M059J (cell line): ENCODE measurements around the gene CPPED1. TPM values are rescaled to one million over a fixed set of nuclear protein-coding genes. Genes with fewer than 3 reads are reported as not detected.
A peak's percentile ranks its signal among the peaks of the same experiment; 100 is the strongest.

Experiments
- DNase-seq: peaks from one replicate; pipeline ENCODE4 v3.0.0-alpha.2; 2012; ENCODE audit warnings: low read depth
- total RNA-seq: library from RNA; depleted of rRNA; stranded (reverse); fragments of >200 nt; shearing (Covaris generic); gene quantifications from 2 replicates; pipeline ENCODE4 v1.2.3, GENCODE V29; 2014

The CPPED1 gene
- total RNA-seq, 1 experiment from 2014 or later = 40.5 TPM

DNA sequence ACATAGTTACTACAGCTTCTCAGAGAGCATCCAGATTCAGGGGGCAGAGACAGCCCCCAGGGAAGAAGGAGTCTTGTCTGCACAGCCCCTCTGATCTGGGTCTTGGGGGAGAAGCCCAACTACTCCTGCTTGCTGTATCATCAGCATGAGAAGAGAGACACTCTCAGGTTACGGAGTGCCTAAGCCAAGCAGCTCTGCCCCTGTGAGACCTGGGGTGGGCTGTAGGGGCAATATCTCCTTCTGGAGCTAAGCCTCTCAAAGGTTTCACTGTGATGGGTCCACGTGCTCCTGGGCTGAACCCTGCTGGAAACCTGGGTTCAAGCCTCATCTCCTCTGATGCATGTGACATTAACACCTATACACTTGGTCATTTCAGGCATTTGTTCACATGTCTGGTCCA lies 123.2 kb downstream of the CPPED1 start:
- DNase-seq = no peak

DNA sequence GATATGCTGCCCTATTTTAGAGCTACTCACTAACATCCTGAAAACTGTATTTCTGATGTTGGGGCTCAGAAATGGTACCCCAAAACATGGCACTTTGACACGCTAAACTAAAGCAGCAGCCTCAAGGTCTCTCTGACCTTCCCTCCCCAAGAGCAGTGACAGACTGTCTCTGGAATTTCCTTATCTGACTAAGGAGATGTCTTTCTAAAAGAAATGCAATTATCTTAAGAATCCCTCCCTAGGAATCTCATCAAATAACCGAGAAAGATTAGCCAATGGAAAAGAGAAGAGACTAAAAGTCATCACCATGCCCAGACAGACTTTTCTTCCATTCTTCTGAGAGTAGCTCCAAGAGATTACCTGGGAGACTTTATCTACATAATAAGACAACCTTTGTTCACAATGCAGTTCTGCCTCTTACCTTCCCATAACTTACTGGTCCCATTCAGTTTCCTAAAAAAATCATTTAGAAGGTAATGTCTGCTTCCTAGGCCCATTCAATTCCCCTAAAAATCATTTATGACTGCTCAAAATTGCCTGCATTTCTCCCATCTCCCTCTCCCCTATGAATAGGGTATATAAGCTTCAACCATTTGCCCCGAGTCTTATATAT lies 123.9 kb downstream of the CPPED1 start:
- DNase-seq = peak; percentile 72

DNA sequence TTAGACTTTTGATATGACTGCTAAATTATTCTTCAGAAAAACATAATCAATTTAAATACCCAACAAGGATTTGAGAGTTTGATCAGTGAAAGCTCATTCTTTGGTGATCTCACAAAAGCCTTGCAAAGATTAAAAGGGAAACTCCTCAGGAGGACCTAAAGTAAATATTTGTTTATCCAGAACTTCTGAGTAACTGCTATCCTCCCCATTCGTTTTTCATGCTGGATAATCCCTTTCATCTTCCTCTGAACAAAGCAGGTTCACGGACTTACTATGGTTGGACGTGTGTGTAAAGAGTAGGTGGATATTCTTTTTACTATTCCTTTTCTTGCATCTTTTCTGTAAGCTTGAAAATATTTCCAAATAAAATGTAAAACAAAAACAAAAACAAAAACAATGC lies 124.7 kb downstream of the CPPED1 start:
- no peak for DNase-seq

DNA sequence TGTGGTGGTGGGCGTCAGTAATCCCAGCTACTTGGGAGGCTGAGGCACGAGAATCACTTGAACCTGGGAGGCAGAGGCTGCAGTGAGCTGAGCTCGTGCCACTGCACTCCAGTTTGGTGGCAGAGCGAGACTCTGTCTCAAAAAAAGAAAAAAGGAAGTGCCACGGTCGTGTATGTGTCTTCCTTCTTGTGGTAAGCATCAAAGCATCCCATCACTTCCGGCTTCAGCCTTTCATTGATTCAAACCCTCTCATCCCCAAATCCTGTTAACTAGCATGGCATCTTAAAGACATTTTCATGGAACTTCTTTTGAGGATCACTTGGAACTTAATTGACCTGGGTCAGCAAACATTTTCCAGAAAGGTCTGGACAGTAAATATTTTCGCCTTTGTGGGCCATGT lies 126.2 kb downstream of the CPPED1 start:
- DNase-seq = no peak

DNA sequence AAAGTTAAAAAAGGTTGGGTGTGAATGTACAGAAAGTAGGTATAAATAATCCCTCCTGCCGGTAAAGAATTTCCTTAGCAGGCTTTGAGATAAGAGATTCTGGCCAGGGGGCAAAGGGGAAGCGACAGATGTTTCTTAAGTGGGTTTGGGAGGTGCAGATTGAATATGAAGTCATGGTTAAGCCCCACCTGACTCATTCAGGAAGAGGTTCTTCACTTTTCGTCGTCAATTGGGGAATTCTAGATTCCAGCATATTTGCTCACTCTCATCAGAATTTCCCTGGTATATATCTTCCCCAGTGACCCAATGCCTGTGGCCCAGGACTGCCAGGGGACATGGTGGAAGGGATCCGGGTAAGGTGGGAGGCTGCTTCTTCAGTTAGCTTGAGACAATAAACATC lies 127.8 kb downstream of the CPPED1 start:
- DNase-seq = peak; percentile 85

DNA sequence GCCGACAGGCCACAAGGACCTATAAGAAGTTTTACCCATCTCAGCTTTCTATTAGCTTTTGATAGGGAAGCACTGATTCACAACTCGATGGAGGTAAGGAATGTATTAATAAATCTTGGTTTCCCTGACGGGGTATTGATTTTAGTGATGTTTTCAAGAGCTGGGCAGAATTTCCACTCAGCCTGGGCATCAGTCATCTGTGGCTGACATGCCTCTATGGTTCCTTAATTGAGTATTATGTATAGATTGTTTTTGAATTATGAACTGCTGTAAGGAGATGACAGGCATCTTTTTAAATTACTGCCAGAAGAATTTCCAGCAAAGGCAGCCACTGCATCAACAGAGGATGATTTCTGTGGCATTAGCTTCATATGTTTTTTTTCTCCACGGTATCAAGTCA lies 128.6 kb downstream of the CPPED1 start:
- DNase-seq = no peak

DNA sequence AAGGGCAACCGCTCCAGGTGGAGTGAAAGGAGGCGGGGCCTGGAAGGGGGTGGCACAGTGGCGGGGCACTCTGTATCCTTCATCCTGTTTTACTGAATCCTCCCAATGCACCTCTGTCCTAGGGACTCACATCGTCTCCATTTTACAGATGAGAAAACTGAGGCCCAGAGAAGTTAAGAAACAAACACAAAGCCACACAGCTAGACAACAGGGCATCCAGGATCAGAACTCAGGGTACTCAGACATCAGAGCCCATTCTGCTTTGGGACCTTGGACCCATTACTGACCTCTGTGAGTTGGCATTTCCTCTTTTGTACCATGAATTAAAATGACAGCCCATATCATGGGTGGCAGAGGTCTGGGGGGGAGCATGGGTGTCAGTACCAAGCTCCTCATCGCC lies 129.2 kb downstream of the CPPED1 start:
- DNase-seq = no peak

DNA sequence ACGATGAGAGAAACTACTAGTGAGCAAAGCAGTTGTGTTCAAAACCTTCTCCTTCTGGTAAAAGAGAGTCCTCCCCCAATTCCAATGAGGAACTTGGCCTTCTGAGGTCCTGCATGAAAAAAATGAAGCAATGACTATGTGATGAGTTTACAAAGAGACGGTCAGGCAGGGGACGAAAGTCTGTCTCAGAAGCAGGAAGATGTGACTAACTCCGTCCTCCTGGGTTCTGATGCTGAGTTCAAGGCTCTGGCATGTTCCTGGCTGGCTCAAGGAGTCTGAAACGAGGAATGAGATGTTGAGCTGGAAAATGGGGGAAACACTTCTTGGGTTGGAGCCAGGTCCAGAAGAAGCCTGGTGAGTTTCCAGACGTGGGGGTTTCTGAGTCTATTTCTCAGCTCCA lies 129.6 kb downstream of the CPPED1 start:
- DNase-seq = peak; percentile 81

DNA sequence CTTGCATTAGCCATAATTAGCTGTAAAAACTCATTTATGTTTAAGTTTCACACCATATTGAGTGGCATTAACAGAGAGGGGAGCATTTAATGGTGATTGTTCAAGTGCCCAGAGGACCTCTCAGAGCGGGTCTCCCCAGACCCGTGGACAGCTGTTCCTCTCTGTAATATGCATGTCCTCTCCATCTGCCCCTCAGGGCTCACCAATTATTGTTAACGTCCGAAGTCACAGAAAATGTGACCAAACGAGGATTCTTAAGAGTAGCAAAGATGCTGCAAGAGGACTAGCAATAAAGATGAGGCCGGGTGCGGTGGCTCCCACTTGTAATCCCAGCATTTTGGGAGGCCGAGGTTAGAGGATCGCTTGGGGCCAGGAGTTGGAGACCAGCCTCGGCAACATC lies 130.2 kb downstream of the CPPED1 start:
- DNase-seq = no peak

DNA sequence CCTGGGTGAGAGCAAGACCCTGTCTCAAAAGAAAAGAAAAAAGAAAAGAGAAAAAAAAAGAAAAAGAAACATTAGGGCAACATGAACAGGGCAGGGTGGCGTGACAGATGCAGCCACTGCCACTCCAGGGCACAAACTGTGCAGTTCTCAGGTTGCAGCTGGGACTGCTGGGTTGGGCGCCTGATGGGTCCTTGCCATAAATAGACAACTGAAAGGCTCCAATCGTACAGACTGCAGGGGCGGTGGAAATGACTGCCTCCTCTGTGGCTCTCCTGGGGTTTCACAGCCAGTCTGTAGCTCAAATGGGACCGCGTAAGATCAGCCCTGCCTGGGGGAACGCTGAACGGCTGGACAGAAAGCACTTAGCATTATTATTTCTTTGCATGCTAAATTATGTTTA lies 130.7 kb downstream of the CPPED1 start:
- no peak for DNase-seq

DNA sequence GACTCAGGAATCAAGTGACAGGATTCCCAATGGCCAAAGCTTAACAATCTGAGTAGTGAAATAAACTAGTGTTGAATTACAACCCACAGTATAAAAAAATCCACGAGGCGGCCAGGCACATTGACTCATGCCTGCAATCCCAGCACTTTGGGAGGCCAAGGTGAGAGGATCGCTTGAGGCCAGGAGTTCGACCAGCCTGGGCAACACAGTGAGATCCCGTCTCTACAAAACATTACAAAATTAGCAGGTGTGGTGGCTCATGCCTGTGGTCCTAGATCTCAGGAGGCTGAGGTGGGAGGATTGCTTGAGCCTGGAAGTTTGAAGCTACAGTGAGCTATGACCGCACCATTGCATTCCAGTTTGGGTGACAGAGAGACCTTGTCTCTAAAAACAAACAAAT lies 133.8 kb downstream of the CPPED1 start:
- no peak for DNase-seq

DNA sequence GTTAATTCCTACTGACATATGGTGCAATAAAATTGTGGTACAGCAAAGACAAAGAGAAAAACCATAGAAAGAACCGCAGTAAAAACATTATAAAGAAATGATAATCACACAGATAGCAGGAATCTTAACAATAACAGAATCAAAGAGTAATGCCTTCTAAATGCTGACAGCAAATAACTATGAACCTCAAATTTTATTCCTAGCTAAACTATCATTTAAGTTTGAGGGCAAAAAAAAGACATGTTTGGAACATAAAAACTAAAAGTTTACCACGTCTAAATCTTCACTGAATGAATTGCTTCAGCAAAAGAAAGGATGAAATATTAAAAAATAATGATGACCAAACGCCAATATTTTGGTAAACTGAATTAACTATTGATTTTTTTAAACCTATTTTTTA lies 135.8 kb downstream of the CPPED1 start:
- no peak for DNase-seq

DNA sequence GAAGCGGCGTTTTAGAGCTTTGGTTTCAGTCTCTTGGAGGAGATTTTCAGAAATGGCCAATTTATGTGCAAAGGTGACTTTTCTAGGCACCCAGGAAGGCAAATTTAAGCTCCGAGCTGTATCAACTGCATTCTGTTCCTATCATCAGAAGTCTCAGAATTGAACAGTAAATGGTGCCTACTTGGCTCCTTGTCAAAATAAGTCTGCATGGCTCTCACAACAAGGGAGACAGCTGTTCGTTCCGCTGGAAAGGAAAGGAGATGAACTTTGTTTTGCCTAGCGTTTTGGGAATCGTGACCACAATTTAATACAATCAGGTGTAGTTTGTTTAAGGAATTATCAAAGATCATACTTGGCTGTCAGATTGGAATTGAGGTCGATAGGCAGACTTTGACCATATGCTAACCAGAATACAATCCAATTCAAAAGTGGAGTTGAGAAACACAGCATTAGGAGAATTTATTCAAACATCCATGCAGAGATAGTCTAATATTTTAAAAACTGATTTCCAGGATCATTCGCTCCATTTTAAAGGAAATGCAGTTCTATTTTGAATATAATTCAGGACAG lies 139.4 kb downstream of the CPPED1 start:
- DNase-seq = no peak

DNA sequence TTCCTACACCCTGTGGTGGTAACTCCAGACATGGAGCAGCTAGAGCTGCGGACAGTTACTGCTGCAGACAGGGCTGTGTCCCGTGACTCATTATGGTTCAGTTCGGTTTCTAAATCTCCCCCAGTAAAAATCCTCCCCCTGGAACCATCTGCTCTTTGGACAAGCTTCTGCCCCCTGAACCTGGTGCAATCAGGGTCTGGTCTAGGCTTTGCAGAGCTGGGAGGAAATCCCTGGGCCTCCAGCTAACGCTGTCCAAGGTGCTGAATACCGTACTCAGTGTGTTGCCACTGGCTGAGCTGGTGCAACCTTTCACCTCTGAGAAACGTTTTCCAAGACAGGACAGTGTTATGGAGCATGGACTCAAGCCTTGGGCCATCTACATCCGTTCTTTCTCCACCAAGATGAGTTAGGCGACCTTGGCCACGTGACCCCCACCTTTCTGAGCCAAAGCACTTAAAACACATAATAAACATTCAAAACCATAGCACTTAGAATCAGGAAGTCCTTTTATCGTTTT lies 142.0 kb downstream of the CPPED1 start:
- peak; percentile 54 for DNase-seq

DNA sequence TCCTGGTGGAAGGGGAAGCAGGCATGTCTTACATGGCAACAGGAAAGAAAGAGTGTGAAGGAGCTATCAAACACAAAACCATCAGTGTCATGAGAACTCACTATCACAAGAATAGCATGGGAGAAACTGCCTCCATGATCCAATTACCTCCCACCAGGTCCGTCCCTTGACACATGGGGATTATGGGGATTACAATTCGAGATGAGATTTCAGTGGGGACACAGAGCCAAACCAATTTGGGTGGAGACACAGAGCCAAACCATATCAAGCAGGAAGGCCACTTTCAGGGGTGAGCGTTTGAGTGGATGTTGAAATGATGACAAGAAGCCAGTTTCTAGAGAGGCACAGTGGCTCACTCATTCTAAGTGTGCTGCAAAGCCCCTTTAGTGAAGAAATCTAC lies 143.8 kb downstream of the CPPED1 start:
- no peak for DNase-seq

DNA sequence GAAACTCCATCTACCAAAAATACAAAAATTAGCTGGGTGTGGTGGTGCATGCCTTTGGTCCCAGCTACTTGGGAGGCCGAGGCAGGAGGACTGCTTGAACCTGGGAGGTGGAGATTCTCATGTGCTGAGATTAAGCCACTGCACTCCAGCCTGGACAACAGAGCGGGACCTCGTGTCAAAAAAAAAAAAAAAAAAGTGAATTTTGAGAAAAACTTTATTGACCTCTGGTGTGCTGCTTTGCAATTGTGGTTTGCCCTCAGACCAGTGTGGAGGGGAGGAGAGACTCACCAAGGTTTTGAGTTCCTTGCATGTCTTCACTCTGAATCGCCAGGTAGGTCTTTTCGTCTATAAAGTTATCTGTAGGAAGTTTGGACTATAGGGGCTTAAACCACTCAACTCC lies 145.2 kb downstream of the CPPED1 start:
- no peak for DNase-seq

DNA sequence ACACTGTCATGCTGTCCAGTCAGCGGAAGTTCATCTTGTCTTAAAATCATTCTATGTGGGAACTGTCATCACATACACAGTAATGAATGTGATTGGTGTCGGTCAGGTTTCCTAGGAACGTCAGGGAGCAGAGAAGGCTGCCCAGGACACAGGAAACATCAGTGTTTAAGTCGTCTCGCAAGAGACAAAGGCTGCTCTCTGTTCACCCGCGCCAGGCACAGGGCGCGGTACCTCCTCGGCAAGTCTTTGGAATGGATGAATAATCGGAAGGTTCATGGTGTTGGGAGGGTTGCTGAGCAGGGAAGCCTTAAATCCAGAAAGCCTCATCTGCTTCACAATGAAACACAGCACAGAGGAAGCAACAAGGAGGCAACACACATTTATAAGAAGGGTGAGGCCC lies 148.2 kb downstream of the CPPED1 start:
- no peak for DNase-seq

DNA sequence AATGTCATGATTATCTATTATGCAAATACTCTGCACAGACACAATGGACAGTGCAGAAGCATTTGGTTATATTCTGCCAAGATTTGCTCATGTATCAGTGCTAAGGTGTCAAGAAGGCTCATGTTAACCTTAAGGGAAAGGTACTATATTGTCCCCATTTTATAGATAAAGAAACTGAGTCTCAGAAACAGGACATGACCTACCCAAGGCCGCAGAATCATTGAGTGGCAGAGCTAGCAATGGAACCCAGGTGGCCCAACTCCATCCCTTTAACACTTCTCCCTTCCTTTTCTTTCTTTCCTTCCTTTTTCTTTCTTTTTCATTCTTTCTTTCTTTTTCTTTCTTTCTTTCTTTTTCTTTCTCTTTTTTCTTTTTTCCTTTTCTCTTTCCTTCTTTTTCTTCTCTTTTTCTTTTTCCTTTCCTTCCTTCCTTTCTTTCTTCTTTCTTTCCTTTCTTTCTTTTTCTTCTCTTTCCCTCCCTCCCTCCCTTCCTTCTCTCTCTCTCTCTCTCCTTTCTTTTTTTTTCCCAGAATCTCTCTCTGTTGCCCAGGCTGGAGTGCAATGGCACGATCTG lies 149.8 kb downstream of the CPPED1 start:
- DNase-seq = no peak

DNA sequence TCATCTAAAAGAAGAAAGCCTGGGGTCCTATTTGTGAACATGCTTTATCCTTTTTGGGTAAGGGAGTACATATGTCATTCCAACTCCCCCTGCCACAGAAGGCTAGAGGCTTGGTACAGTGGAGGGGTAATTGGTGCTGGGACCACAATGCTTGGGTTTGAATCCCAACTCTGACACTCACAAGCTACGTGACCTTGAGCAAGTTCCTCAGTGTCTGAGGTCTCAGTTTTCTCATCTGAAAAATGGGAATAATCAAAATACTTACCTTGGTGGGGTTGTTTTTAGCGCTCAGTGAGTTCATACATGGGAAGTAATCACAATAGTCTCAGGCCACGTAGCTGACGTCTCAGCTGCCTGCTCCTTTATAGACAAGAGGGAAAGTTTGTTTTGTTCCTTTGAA lies 150.8 kb downstream of the CPPED1 start:
- no peak for DNase-seq

DNA sequence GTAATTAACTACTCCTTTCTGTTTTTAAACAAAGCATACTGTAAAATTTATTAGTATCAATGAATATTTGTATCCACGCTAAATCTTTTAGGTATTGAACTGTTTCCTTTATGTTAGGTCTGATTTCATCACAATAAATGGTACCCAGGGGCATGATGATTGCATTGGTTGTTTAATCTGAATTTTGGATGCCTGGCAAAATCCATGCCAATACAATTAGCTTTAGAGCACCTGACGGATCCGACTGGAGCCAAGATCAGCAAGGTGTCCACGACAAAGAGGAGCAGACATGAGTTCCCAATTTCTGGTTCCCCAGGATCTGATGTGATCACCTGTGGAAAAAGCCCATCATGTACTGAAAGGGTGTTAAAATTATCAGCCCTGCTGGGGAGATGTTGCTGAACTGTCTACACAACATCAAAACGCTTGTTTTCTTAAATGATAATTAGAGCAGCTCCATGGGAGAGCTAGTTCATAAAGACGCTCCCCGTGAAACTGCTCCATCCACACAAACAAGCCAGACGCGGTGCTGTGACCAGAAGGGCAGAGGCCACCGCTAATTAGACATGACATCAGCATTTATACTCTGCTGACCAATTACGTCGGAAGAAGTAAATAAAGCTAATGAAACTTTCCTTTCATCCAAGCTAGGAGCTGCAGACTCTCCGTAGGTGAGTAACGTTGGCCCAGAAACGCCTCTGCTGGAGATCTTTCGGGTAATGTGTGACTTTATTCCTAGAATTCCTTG lies 151.7 kb downstream of the CPPED1 start:
- peak; percentile 70 for DNase-seq

DNA sequence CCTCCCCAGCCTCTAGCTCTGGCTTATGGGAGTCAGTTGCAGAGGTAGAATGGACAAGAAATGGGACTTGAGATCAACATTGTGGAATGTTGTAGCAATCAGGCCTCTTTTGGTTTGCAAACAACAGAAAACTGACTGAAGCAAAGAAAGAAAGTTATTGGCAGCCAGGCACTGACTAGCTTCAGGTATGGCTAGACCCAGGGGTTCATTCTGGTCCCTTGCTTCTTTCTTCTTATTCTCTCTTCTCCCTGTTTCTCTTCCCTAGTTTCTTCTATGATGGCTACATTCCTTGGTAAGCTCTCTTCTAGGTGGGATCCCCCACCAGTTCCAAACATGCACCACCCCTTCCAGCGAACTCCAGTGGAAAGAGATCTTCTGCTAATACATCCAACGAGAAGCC lies 154.3 kb downstream of the CPPED1 start:
- no peak for DNase-seq

DNA sequence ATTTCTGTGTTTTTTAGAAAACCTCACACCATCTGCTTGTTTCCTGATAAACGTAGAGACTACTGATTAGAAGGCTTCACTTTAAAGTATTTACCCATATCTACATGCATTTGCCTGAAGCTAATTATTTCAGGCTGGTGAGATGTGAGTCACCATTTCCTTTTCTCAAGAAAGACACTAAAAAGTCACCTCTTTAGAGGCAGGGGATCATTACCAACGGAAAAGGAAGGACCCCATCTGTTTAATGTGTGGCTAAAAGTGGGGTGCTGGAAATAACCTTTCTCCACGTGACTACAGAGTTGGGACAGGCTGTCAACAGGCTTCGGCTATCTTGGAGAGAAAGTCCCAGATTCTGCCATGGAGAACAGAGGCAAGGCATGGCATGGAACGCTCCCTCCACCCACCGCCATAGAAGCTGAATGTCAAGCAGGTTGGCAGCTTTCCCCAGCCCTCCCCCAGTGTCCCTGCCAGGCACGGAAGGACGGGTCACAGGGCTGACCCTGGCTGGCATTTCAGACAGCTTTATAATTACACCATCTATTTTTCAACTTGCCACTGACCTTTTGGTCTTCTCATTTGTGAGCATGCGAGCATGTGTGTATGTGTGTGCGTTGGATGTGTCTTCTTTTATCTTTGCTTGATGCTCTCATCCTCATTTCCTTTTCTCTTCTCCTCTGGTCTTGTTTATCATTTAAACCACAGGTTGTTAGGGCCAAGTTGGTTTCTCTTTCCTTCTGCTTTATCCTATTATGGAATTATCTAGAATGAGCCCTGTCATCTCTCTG lies 157.0 kb downstream of the CPPED1 start:
- DNase-seq = peak; percentile 95
